Tibial artery (tissue), 4 donors: Measurements from ENCODE around the gene EREG.

ENCODE experiments used
- DNase-seq, 2 donors: peaks; one replicate each; pipeline ENCODE4 v3.0.0-alpha.2; 2019
- H3K27ac ChIP-seq, 2 donors: fragments of 200-600 bp; sonication (generic) in 1 of 2; 1 replicate in 1 of 2; 2 replicates in 1 of 2; pipeline ENCODE4 v1.5.1; 2018 to 2019; ENCODE audit warnings: mild to moderate bottlenecking in 1 of 2
- H3K27me3 ChIP-seq, 2 donors: fragments of 200-600 bp; sonication (generic) in 1 of 2; one replicate each; pipeline versions ENCODE4 v1.5.1 to v1.6.0; 2016 to 2019
- H3K36me3 ChIP-seq, 3 donors: fragments of 200-600 bp; sonication (generic) in 2 of 3; one replicate each; pipeline ENCODE4 v1.5.1; 2016 to 2019; ENCODE audit warnings: mild to moderate bottlenecking in 2 of 3
- H3K4me1 ChIP-seq, 4 donors: fragments of 200-600 bp; sonication (generic) in 2 of 4; 1 replicate in 3 of 4; 2 replicates in 1 of 4; pipeline ENCODE4 v1.5.1; 2016 to 2019
- H3K4me3 ChIP-seq, 2 donors: fragments of 200-600 bp; sonication (generic) in 1 of 2; 1 replicate in 1 of 2; 2 replicates in 1 of 2; pipeline ENCODE4 v1.5.1; 2018 to 2019; ENCODE audit warnings: mild to moderate bottlenecking in 2 of 2
- H3K9me3 ChIP-seq, 3 donors: fragments of 200-600 bp; sonication (generic) in 1 of 3; one replicate each; pipeline ENCODE4 v1.5.1; 2016 to 2019
- CTCF ChIP-seq, 2 experiments: fragments of 200-600 bp in 1 of 2; fragments of 450-650 bp in 1 of 2; IDR thresholded peaks; one replicate each; pipeline ENCODE4 v1.5.1; 2017 to 2019; ENCODE audit warnings: antibody characterized with exemption in 2 of 2, mild to moderate bottlenecking in 1 of 2, moderate library complexity in 1 of 2
- intact Hi-C: fragments of 100-400 bp; cut with DNase I; formaldehyde crosslinking; loops from one replicate; pipeline ENCODE4 v1.15.0; 2023; ENCODE audit warnings: low total_unique reads

Gene EREG

GRCh38 chr4:74364652-74365491 lies at the start of gene EREG:
Gene EREG (plus strand): TSS chr4:74365145. CDS start chr4:74365309, 164 bp downstream.
- TF ChIP-seq CTCF (IDR thresholded peaks at IDR 0.05): no peak
- H3K27ac ChIP-seq: no peak within 1 kb of the TSS

GRCh38 chr4:74315376-74315775 lies 49.6 kb upstream of the EREG start:
- no peak for DNase-seq
- no peak overlapping the region for H3K27ac ChIP-seq
- no peak overlapping the region for H3K4me3 ChIP-seq
- TF ChIP-seq CTCF (IDR thresholded peaks at IDR 0.05): no peak
- H3K9me3 ChIP-seq: no peaks in the 10 kb centered on the region
- H3K4me1 ChIP-seq: no peaks in the 10 kb centered on the region
- H3K36me3 ChIP-seq: no peaks in the 10 kb centered on the region
- no peaks in the 10 kb centered on the region for H3K27me3 ChIP-seq
- intact Hi-C loops: no loop called here

More at GRCh38 chr4:74364652-74365491, at the start of gene EREG:
- DNase-seq: peak in 1 of 2 donors; percentile 24
- Histone ChIP-seq H3K4me1 (peaks cover 0 to 17% (median 11%) of the 10 kb centered on the region in 4 donors), H3K9me3 (no peaks in the 10 kb centered on the region), H3K36me3 (no peaks in the 10 kb centered on the region), H3K27me3 (peaks cover 0 to 9% of the 10 kb centered on the region in 2 donors), H3K4me3 (peak within 1 kb of the TSS; percentile 37 to 55)
- intact Hi-C loops: no loop called here

GRCh38 chr4:74316397-74316796 lies 48.5 kb upstream of the EREG start:
- TF ChIP-seq CTCF (IDR thresholded peaks at IDR 0.05): no peak

GRCh38 chr4:74317616-74318246 lies 47.2 kb upstream of the EREG start:
- Histone ChIP-seq H3K9me3 (no peaks in the 10 kb centered on the region), H3K4me3 (no peak overlapping the region), H3K27ac (no peak overlapping the region), H3K4me1 (no peaks in the 10 kb centered on the region), H3K27me3 (no peaks in the 10 kb centered on the region), H3K36me3 (no peaks in the 10 kb centered on the region)
- TF ChIP-seq CTCF (IDR thresholded peaks at IDR 0.05): no peak
- intact Hi-C loops: no loop called here
- DNase-seq: no peak

More at GRCh38 chr4:74316397-74316796, 48.5 kb upstream of the EREG start:
- no peak overlapping the region for H3K4me3 ChIP-seq
- H3K9me3 ChIP-seq: no peaks in the 10 kb centered on the region
- intact Hi-C loops: no loop called here
- H3K27ac ChIP-seq: no peak overlapping the region
- DNase-seq: no peak
- no peaks in the 10 kb centered on the region for H3K4me1 ChIP-seq
- no peaks in the 10 kb centered on the region for H3K27me3 ChIP-seq
- no peaks in the 10 kb centered on the region for H3K36me3 ChIP-seq

GRCh38 chr4:74318276-74318675 lies 46.7 kb upstream of the EREG start:
- Histone ChIP-seq H3K4me3 (no peak overlapping the region), H3K27ac (no peak overlapping the region), H3K27me3 (no peaks in the 10 kb centered on the region), H3K9me3 (no peaks in the 10 kb centered on the region), H3K4me1 (no peaks in the 10 kb centered on the region), H3K36me3 (no peaks in the 10 kb centered on the region)
- no peak for DNase-seq
- TF ChIP-seq CTCF (IDR thresholded peaks at IDR 0.05): no peak
- intact Hi-C loops: no loop called here
